GM12873 (cell line): ENCODE data around the gene SLC41A1.

ENCODE experiments used
- TF ChIP-seq, protein P1 (sequence below): IDR thresholded peaks from 2 replicates; pipeline ENCODE4 v1.5.1; 2012; ENCODE audit warnings: low read depth, mild to moderate bottlenecking, moderate library complexity, low read length, control low read depth; ENCODE audit not compliant: insufficient read depth; ENCODE audit errors: missing control alignments

Gene SLC41A1

DNA sequence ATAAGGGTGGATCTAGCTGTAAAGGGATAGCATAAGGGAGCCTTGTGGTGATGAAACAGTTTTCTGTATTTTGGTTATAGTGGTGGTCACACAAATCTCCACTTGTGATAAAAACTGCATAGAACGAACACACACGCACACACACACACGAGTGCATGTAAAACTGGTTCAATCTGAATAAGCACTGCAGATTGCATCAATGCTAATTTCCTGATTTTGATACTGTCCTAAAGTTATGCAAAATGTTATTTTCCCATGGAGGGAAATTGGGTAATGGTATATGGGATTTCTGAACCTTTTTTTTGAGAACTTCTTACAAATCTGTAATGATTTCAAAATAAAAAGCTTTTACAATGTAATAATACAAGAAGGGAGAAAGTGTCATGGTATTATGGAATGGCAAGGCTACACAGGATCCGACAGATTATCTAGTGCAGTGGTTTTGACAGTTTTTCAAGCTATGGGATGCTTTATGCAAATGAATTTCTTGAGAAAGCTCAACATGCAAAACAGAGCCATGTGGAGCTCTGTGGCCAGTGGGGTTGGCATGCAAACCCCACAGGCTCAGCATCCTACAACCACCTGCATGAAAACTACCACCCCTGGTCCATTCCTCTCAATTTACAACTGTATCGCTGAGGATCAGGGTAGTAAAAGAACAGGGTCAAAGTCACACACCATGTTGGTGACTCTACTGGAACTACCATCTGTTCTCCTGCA is 18.8 kb downstream of the SLC41A1 start:
- TF ChIP-seq, protein P1, sequence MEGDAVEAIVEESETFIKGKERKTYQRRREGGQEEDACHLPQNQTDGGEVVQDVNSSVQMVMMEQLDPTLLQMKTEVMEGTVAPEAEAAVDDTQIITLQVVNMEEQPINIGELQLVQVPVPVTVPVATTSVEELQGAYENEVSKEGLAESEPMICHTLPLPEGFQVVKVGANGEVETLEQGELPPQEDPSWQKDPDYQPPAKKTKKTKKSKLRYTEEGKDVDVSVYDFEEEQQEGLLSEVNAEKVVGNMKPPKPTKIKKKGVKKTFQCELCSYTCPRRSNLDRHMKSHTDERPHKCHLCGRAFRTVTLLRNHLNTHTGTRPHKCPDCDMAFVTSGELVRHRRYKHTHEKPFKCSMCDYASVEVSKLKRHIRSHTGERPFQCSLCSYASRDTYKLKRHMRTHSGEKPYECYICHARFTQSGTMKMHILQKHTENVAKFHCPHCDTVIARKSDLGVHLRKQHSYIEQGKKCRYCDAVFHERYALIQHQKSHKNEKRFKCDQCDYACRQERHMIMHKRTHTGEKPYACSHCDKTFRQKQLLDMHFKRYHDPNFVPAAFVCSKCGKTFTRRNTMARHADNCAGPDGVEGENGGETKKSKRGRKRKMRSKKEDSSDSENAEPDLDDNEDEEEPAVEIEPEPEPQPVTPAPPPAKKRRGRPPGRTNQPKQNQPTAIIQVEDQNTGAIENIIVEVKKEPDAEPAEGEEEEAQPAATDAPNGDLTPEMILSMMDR, result no peak

DNA sequence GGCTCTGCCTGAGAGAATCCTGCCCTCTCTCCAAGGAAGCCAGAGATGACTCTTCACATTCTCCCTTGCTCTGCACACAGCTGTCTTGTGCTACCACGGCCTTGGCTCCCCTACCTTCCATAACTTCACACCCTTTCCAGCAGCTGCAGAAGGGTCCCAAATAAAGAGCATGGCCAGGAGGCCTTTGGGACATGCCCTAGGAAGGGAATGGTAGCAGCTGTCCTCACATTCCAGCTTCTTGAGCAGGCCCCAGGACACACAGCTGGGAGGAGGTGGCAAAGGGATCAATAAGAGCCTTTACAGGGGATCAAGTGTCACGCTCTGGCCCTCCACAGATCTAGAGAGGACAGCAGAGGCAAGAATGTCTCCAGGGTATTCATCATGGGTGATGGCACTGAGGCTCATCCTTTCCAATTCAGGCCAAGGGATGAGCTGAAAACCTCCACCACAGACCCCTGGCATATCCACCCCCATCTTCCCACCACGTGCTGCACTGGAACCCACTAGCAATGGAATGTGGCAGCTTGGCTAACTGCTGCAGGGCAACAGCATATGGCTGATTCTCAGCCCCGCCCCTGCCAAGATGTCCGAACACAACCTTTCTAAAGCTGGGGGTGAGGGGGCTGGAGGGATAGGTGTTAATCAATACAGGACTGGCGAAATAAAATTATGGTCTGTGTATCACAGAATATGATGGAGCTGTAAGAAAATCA is 19.9 kb downstream of the SLC41A1 start:
- TF ChIP-seq, protein P1, result no peak

DNA sequence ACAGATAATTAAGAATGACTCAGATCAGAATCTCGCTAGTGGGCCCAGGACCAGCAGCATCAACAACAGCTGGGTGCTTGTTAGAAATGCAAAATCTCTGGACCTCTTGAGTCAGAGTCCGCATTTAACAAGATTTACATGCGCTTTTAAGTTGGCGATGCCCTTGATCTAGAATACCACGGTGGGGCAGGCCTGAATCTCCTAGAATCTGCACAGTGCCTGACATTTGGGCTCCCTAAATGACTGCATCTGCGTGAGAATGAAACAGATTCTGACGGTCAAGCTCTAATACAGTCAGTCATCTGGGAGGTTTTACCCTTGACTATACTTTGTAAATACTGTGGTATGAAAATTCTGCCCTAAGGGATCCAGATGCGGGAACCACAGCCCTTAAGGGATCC is 20.5 kb downstream of the SLC41A1 start:
- TF ChIP-seq, protein P1, result no peak

GRCh38 chr1:205791568-205792180 is 21.3 kb downstream of the SLC41A1 start:
- TF ChIP-seq, protein P1, result peak; percentile 94

DNA sequence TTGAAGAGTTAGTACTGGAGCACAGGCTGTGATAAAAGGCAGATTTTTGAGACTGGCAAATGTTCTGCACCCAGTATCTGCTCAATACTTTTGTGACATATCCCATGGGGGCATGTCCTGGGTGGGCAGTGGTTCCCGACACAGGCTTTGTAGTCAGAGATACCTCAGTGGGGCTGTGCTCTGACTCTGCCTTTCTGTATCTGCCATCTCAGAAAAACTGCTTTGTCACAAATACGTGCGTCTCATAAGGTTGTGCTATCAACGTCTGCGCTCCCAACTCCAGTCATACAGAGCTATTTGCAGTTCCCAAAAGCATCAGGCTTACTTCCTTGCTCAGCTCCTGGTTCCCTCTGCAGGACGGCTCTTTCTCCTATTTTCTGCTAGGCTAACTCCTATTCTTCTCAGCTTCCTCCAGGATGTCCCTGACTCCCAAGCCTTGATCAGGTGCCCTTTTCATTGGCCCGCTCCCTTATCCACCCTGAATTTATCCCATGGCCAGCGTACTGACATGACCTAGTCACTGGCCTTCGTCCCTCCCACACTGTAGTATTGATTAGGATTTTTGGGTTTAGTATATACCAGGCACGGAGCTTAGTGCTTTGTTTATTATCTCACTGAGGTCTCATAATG is 25.6 kb downstream of the SLC41A1 start:
- TF ChIP-seq, protein P1, result no peak

- TF ChIP-seq, protein P1, result no peak
Observed at GRCh38 chr1:205786601-205787000, 26.4 kb downstream of the SLC41A1 start.

- TF ChIP-seq, protein P1, result no peak
Observed at GRCh38 chr1:205785446-205785845, 27.6 kb downstream of the SLC41A1 start.
